ENCODE measurements around the gene TTYH2.

Gene TTYH2

GRCh38 chr17:74287031-74287602 is 73.7 kb downstream of the TTYH2 start:
- DNase-seq = no peak
- Mint-ChIP-seq H3K36me3 (ENCODE audit: low read depth) (no peaks in the 10 kb centered on the region), H3K9me3 (no peaks in the 10 kb centered on the region), H3K4me3 (no peak overlapping the region), H3K27me3 (ENCODE audit: low read depth, poor library complexity) (peaks cover 38% of the 10 kb centered on the region), H3K27ac (no peak overlapping the region), H3K4me1 (peaks cover 12% of the 10 kb centered on the region)
- no peak for TF ChIP-seq CTCF (IDR thresholded peaks at IDR 0.05)

- H3K4me1 Mint-ChIP-seq = peaks cover 12% of the 10 kb centered on the region
- H3K9me3 Mint-ChIP-seq = no peaks in the 10 kb centered on the region
- no peak for DNase-seq
- H3K36me3 Mint-ChIP-seq (ENCODE audit: low read depth) = no peaks in the 10 kb centered on the region
- no peak overlapping the region for H3K27ac Mint-ChIP-seq
- no peak overlapping the region for H3K4me3 Mint-ChIP-seq
- no peak for TF ChIP-seq CTCF (IDR thresholded peaks at IDR 0.05)
- H3K27me3 Mint-ChIP-seq (ENCODE audit: low read depth, poor library complexity) = peaks cover 42% of the 10 kb centered on the region
Observed at GRCh38 chr17:74288785-74289184, 75.4 kb downstream of the TTYH2 start.

GRCh38 chr17:74289688-74290087 is 76.3 kb downstream of the TTYH2 start:
- Mint-ChIP-seq H3K4me3 (no peak overlapping the region), H3K36me3 (ENCODE audit: low read depth) (no peaks in the 10 kb centered on the region)
- TF ChIP-seq CTCF (IDR thresholded peaks at IDR 0.05) = no peak

GRCh38 chr17:74290340-74290739 is 77.0 kb downstream of the TTYH2 start:
- Mint-ChIP-seq H3K36me3 (ENCODE audit: low read depth) (no peaks in the 10 kb centered on the region), H3K4me3 (no peak overlapping the region), H3K27me3 (ENCODE audit: low read depth, poor library complexity) (peaks cover 38% of the 10 kb centered on the region), H3K4me1 (peaks cover 6% of the 10 kb centered on the region), H3K27ac (no peak overlapping the region), H3K9me3 (peaks cover 15% of the 10 kb centered on the region)
- no peak for TF ChIP-seq CTCF (IDR thresholded peaks at IDR 0.05)
- no peak for DNase-seq

More at GRCh38 chr17:74289688-74290087, 76.3 kb downstream of the TTYH2 start:
- Mint-ChIP-seq H3K27me3 (ENCODE audit: low read depth, poor library complexity) (peaks cover 38% of the 10 kb centered on the region), H3K27ac (no peak overlapping the region), H3K9me3 (peaks cover 8% of the 10 kb centered on the region), H3K4me1 (peaks cover 10% of the 10 kb centered on the region)
- no peak for DNase-seq

GRCh38 chr17:74292495-74292894 is 79.1 kb downstream of the TTYH2 start:
- Mint-ChIP-seq H3K4me1 (peaks cover 15% of the 10 kb centered on the region), H3K9me3 (peaks cover 16% of the 10 kb centered on the region), H3K27me3 (ENCODE audit: low read depth, poor library complexity) (peaks cover 34% of the 10 kb centered on the region), H3K36me3 (ENCODE audit: low read depth) (no peaks in the 10 kb centered on the region), H3K4me3 (no peak overlapping the region), H3K27ac (no peak overlapping the region)
- no peak for TF ChIP-seq CTCF (IDR thresholded peaks at IDR 0.05)
- DNase-seq = no peak
